Effector memory CD4-positive, alpha-beta T cell (primary cell): Measurements from ENCODE around the gene NUPR1.
"Not testable (repeated sequence)": the region's sequence is repeated elsewhere in the genome, so short reads cannot be mapped to it uniquely, and the experiment has no call there.

ENCODE experiments used
- DNase-seq, 3 donors: peaks; one replicate each; pipeline ENCODE4 v3.0.0-alpha.2; 2020
- H3K27ac ChIP-seq: 2 replicates; pipeline ENCODE4 v1.7.0; 2013; ENCODE audit warnings: mild to moderate bottlenecking, low read length, moderate library complexity; ENCODE audit not compliant: insufficient read depth, poor library complexity, severe bottlenecking
- H3K27me3 ChIP-seq: replicated peaks from 2 replicates; pipeline ENCODE4 v1.7.0; 2013; ENCODE audit warnings: mild to moderate bottlenecking, low read length; ENCODE audit not compliant: insufficient read depth, control insufficient read depth, poor library complexity, severe bottlenecking
- H3K36me3 ChIP-seq: 2 replicates; pipeline ENCODE4 v1.7.0; 2013; ENCODE audit warnings: mild to moderate bottlenecking, low read length, moderate library complexity; ENCODE audit not compliant: control insufficient read depth, insufficient read depth
- H3K4me1 ChIP-seq: 2 replicates; pipeline ENCODE4 v1.7.0; 2013; ENCODE audit warnings: low read length, mild to moderate bottlenecking; ENCODE audit not compliant: control insufficient read depth, insufficient read depth, poor library complexity, severe bottlenecking
- H3K4me3 ChIP-seq: 2 replicates; pipeline ENCODE4 v1.7.0; 2013; ENCODE audit warnings: low read length, low read depth, mild to moderate bottlenecking; ENCODE audit not compliant: insufficient read depth, poor library complexity, severe bottlenecking
- H3K9me3 ChIP-seq: 2 replicates; pipeline ENCODE4 v1.7.0; 2013; ENCODE audit warnings: mild to moderate bottlenecking, low read length, moderate library complexity; ENCODE audit not compliant: control insufficient read depth

The NUPR1 gene

GRCh38 chr16:28554634-28555423 is 16.1 kb upstream of the NUPR1 start:
- H3K4me3 ChIP-seq = peak overlapping the region; percentile 70
- H3K27ac ChIP-seq = peak overlapping the region; percentile 92
- no peak for DNase-seq

GRCh38 chr16:28553776-28554633 is 15.2 kb upstream of the NUPR1 start, which contains the start of gene SGF29:
SGF29 (plus strand) TSS chr16:28553920; CDS start chr16:28581070, 27,150 bp downstream.
- DNase-seq = peak; percentile 87 to 91 (median 88)
- H3K4me1 ChIP-seq = peaks cover 8% of the 10 kb centered on the region
- H3K36me3 ChIP-seq = peaks cover 16% of the 10 kb centered on the region
- H3K9me3 ChIP-seq = no peaks in the 10 kb centered on the region
- no peaks in the 10 kb centered on the region for H3K27me3 ChIP-seq
- H3K27ac ChIP-seq = peak within 1 kb of the TSS; percentile 92
- H3K4me3 ChIP-seq = peak within 1 kb of the TSS; percentile 70

More at GRCh38 chr16:28554634-28555423, 16.1 kb upstream of the NUPR1 start:
- Histone ChIP-seq H3K9me3 (no peaks in the 10 kb centered on the region), H3K36me3 (peaks cover 16% of the 10 kb centered on the region), H3K4me1 (peaks cover 8% of the 10 kb centered on the region), H3K27me3 (no peaks in the 10 kb centered on the region)

GRCh38 chr16:28549301-28549899 is 10.6 kb upstream of the NUPR1 start:
- H3K4me1 ChIP-seq = peaks cover 2% of the 10 kb centered on the region
- H3K27me3 ChIP-seq = no peaks in the 10 kb centered on the region
- DNase-seq = no peak
- no peak overlapping the region for H3K4me3 ChIP-seq
- no peaks in the 10 kb centered on the region for H3K36me3 ChIP-seq
- no peak overlapping the region for H3K27ac ChIP-seq
- no peaks in the 10 kb centered on the region for H3K9me3 ChIP-seq

DNA sequence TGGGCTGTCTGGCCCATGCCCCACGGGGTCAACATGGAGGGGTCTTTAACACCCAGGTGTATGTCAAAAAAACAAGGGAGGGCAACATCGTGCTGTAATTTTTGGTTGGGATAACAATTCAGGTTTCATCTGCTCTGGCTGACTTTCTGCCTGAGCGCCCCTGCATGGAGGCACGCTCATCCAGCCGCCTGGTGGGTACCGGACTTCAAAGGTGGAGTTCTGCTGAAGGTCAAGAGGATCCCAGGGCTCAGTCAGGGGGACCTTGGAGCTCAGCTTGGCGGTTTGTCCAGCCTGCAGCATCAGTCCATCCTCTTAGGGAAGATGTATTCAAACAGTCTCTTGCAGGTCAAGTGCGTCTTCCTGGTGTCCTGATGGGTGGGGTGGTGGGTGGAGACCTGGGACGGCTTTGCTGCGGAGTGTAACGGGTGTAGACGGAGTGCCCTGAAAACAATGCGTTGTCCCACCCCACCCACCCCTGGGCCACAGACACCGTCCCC is 9.6 kb upstream of the NUPR1 start:
- no peaks in the 10 kb centered on the region for H3K4me1 ChIP-seq
- H3K9me3 ChIP-seq = no peaks in the 10 kb centered on the region
- H3K27me3 ChIP-seq = no peaks in the 10 kb centered on the region
- no peaks in the 10 kb centered on the region for H3K36me3 ChIP-seq
- H3K27ac ChIP-seq = no peak overlapping the region
- no peak for DNase-seq
- no peak overlapping the region for H3K4me3 ChIP-seq

- no peak overlapping the region for H3K4me3 ChIP-seq
- no peak overlapping the region for H3K27ac ChIP-seq
- H3K36me3 ChIP-seq = no peaks in the 10 kb centered on the region
Measured at GRCh38 chr16:28546626-28547025, 7.9 kb upstream of the NUPR1 start.

GRCh38 chr16:28545964-28546363 is 7.2 kb upstream of the NUPR1 start:
- H3K4me1 ChIP-seq, H3K27me3 ChIP-seq, H3K36me3 ChIP-seq, H3K9me3 ChIP-seq, H3K27ac ChIP-seq, H3K4me3 ChIP-seq, DNase-seq: not testable (repeated sequence)

More at GRCh38 chr16:28546626-28547025, 7.9 kb upstream of the NUPR1 start:
- DNase-seq = no peak
- Histone ChIP-seq H3K9me3 (no peaks in the 10 kb centered on the region), H3K27me3 (no peaks in the 10 kb centered on the region), H3K4me1 (no peaks in the 10 kb centered on the region)

- Histone ChIP-seq H3K4me3 (no peak overlapping the region), H3K36me3 (no peaks in the 10 kb centered on the region), H3K9me3 (no peaks in the 10 kb centered on the region), H3K4me1 (no peaks in the 10 kb centered on the region), H3K27me3 (no peaks in the 10 kb centered on the region), H3K27ac (no peak overlapping the region)
- DNase-seq = no peak
Measured at GRCh38 chr16:28544998-28545397, 6.2 kb upstream of the NUPR1 start.

DNA sequence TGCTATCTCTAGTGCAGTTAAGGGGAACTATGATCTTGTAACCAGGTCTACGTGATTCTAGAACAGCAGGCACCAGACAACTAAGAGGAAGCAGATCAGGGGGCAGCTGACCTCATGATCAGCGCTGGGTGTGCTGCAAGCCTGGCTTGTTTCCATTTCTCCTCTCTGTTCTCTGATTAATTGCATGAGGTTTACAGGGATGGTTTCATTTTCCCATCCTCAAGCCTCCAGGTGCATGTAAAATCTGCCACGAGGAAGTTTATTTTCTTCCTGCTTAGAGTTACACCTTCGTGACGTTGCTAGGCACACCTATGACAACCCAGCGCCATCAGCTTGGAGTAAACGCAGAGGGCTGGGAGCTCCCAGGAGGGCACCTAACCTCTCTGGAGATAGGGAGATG is 4.3 kb upstream of the NUPR1 start:
- H3K9me3 ChIP-seq = no peaks in the 10 kb centered on the region
- H3K27me3 ChIP-seq = no peaks in the 10 kb centered on the region
- DNase-seq = no peak
- no peaks in the 10 kb centered on the region for H3K4me1 ChIP-seq
- no peak overlapping the region for H3K27ac ChIP-seq
- no peaks in the 10 kb centered on the region for H3K36me3 ChIP-seq
- H3K4me3 ChIP-seq = no peak overlapping the region

GRCh38 chr16:28542646-28543045 is 3.9 kb upstream of the NUPR1 start:
- H3K4me1 ChIP-seq = no peaks in the 10 kb centered on the region
- no peaks in the 10 kb centered on the region for H3K27me3 ChIP-seq
- no peak for DNase-seq
- no peaks in the 10 kb centered on the region for H3K36me3 ChIP-seq
- no peaks in the 10 kb centered on the region for H3K9me3 ChIP-seq
- H3K4me3 ChIP-seq = no peak overlapping the region
- no peak overlapping the region for H3K27ac ChIP-seq
